ENCODE data around the gene LTBP4. TPM values are rescaled to one million over a fixed set of nuclear protein-coding genes. Genes with fewer than 3 reads are reported as not detected.

The LTBP4 gene
- polyA plus RNA-seq, 1 donor (not counting 4 experiments of a cell fraction or from before 2014, with no cell fraction given) = 29.6 TPM

DNA sequence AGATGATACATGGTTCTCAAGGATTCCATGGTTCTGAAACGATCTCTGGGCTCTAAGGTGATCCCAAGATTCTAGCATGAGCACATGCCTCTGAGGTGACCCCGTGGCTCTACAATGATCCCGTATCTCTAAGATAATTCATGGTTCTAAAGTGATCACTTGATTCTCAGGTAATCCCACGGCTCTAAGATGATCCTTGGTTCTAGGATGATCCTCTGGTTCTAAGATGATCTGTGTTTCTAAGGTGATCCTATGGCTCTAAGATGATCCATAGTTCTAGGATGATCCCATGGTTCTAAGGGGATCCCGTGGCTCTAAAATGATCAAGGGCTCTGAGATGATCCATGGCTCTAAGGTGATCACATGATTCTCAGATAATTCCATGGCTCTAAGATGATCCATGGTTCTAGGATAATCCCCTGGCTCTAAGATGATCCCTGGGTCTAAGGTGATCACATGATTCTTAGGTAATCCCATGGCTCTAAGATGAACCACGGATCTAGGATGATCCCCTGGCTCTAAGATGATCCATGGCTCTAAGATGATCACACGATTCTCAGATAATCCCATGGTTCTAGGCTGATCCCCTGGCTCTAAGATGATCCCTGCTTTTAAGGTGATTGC is 67.9 kb downstream of the LTBP4 start:
- Histone ChIP-seq H3K4me2 (ENCODE audit: control insufficient read depth, extremely low read depth, insufficient read depth, low read depth, low read length) (no peak overlapping the region), H3K27ac (ENCODE audit: control insufficient read depth, insufficient read depth, low read length) (no peak overlapping the region), H3K79me2 (ENCODE audit: control insufficient read depth, insufficient read depth, low read length) (no peaks in the 10 kb centered on the region), H3K36me3 (ENCODE audit: control insufficient read depth in 2 of 2, extremely low read depth in 1 of 2, insufficient read depth in 2 of 2, low read length in 2 of 2) (peaks cover 30 to 38% of the 10 kb centered on the region in 2 experiments), H3K27me3 (ENCODE audit: control insufficient read depth, extremely low read depth, insufficient read depth, low read length) (no peaks in the 10 kb centered on the region), H2AFZ (ENCODE audit: control insufficient read depth, low read length) (no peak overlapping the region), H3K4me1 (ENCODE audit: control insufficient read depth, extremely low read depth, insufficient read depth, low read length) (peaks cover 12% of the 10 kb centered on the region), H3K4me3 (ENCODE audit: control insufficient read depth in 2 of 3, extremely low read depth in 1 of 3, insufficient read depth in 2 of 3, low read depth in 1 of 3, low read length in 3 of 3) (no peak overlapping the region), H4K20me1 (ENCODE audit: control insufficient read depth, extremely low read depth, insufficient read depth, low read length) (no peaks in the 10 kb centered on the region), H3K9me1 (ENCODE audit: control insufficient read depth, extremely low read depth, insufficient read depth, low read length) (no peaks in the 10 kb centered on the region), H3K9ac (ENCODE audit: control insufficient read depth, extremely low read depth, insufficient read depth, low read length) (no peak overlapping the region), H3K9me3 (ENCODE audit: control insufficient read depth, low read depth, low read length) (peaks cover 3% of the 10 kb centered on the region)
- FAIRE-seq = no peak
- dilution Hi-C loops (cut with MboI; ENCODE audit: extremely low pct_ligation_motif_present, low sequenced_read_pairs) = no loop called here
- DNase-seq (ENCODE audit: low read depth, low spot score) = no peak
- TF ChIP-seq CTCF (optimal IDR thresholded peaks at IDR 0.05 in 1 of 3, IDR thresholded peaks at IDR 0.05 in 1 of 3, conservative IDR thresholded peaks at IDR 0.05 in 1 of 3; ENCODE audit: extremely low read depth in 1 of 3, insufficient read depth in 2 of 3, low read length in 3 of 3) = no peak
- no peak for TF ChIP-seq EZH2 (IDR thresholded peaks at IDR 0.05; ENCODE audit: low read length)

- peaks cover 3% of the 10 kb centered on the region for H3K9me3 ChIP-seq (ENCODE audit: control insufficient read depth, low read depth, low read length)
- TF ChIP-seq CTCF (optimal IDR thresholded peaks at IDR 0.05 in 1 of 3, IDR thresholded peaks at IDR 0.05 in 1 of 3, conservative IDR thresholded peaks at IDR 0.05 in 1 of 3; ENCODE audit: extremely low read depth in 1 of 3, insufficient read depth in 2 of 3, low read length in 3 of 3) (no peak), EZH2 (IDR thresholded peaks at IDR 0.05; ENCODE audit: low read length) (no peak)
- no peaks in the 10 kb centered on the region for H3K27me3 ChIP-seq (ENCODE audit: control insufficient read depth, extremely low read depth, insufficient read depth, low read length)
- H3K9me1 ChIP-seq (ENCODE audit: control insufficient read depth, extremely low read depth, insufficient read depth, low read length) = no peaks in the 10 kb centered on the region
- dilution Hi-C loops (cut with MboI; ENCODE audit: extremely low pct_ligation_motif_present, low sequenced_read_pairs) = no loop called here
- no peak overlapping the region for H3K9ac ChIP-seq (ENCODE audit: control insufficient read depth, extremely low read depth, insufficient read depth, low read length)
- peaks cover 33 to 38% of the 10 kb centered on the region in 2 experiments for H3K36me3 ChIP-seq (ENCODE audit: control insufficient read depth in 2 of 2, extremely low read depth in 1 of 2, insufficient read depth in 2 of 2, low read length in 2 of 2)
- FAIRE-seq = no peak
- no peaks in the 10 kb centered on the region for H3K79me2 ChIP-seq (ENCODE audit: control insufficient read depth, insufficient read depth, low read length)
- no peak overlapping the region for H2AFZ ChIP-seq (ENCODE audit: control insufficient read depth, low read length)
- no peaks in the 10 kb centered on the region for H4K20me1 ChIP-seq (ENCODE audit: control insufficient read depth, extremely low read depth, insufficient read depth, low read length)
- H3K4me2 ChIP-seq (ENCODE audit: control insufficient read depth, extremely low read depth, insufficient read depth, low read depth, low read length) = no peak overlapping the region
- no peak overlapping the region for H3K4me3 ChIP-seq (ENCODE audit: control insufficient read depth in 2 of 3, extremely low read depth in 1 of 3, insufficient read depth in 2 of 3, low read depth in 1 of 3, low read length in 3 of 3)
- no peak for DNase-seq (ENCODE audit: low read depth, low spot score)
- no peak overlapping the region for H3K27ac ChIP-seq (ENCODE audit: control insufficient read depth, insufficient read depth, low read length)
- H3K4me1 ChIP-seq (ENCODE audit: control insufficient read depth, extremely low read depth, insufficient read depth, low read length) = peaks cover 6% of the 10 kb centered on the region
Measured at GRCh38 chr19:40671404-40671803, 70.2 kb downstream of the LTBP4 start.
